ENCODE measurements around the gene TBC1D16. TPM values are rescaled to one million over a fixed set of nuclear protein-coding genes. Genes with fewer than 3 reads are reported as not detected.
A peak's percentile ranks its signal among the peaks of the same experiment; 100 is the strongest.

TBC1D16 gene
- total RNA-seq, 1 experiment from 2014 or later = 35.9 TPM

- TF ChIP-seq CTCF (IDR thresholded peaks at IDR 0.05; ENCODE audit: unreplicated experiment) = no peak
- intact Hi-C loops (cut with micrococcal nuclease; ENCODE audit: unreplicated experiment) = no loop called here
Observed at GRCh38 chr17:79922798-79923197, 112.9 kb downstream of the TBC1D16 start.

GRCh38 chr17:79922116-79922601, 113.5 kb downstream of the TBC1D16 start:
- TF ChIP-seq CTCF (IDR thresholded peaks at IDR 0.05; ENCODE audit: unreplicated experiment) = no peak
- intact Hi-C loops (cut with micrococcal nuclease; ENCODE audit: unreplicated experiment) = no loop called here
- H3K27me3 Mint-ChIP-seq (ENCODE audit: unreplicated experiment) = no peaks in the 10 kb centered on the region
- H3K4me1 Mint-ChIP-seq (ENCODE audit: low read depth, unreplicated experiment) = peaks cover 44% of the 10 kb centered on the region
- no peaks in the 10 kb centered on the region for H3K9me3 Mint-ChIP-seq (ENCODE audit: low read depth, unreplicated experiment)
- DNase-seq = no peak
- H3K36me3 Mint-ChIP-seq (ENCODE audit: insufficient read depth, unreplicated experiment) = peaks cover 19% of the 10 kb centered on the region
- H3K4me3 Mint-ChIP-seq (ENCODE audit: low read depth, unreplicated experiment) = no peak overlapping the region
- CTCF ChIA-PET = no interaction called here
- H3K27ac Mint-ChIP-seq (ENCODE audit: unreplicated experiment) = no peak overlapping the region
- no TSS peak for BruUV-seq (replicated peaks)

More at GRCh38 chr17:79922798-79923197, 112.9 kb downstream of the TBC1D16 start:
- no peak for DNase-seq
- H3K4me3 Mint-ChIP-seq (ENCODE audit: low read depth, unreplicated experiment) = no peak overlapping the region
- H3K9me3 Mint-ChIP-seq (ENCODE audit: low read depth, unreplicated experiment) = no peaks in the 10 kb centered on the region
- BruUV-seq (replicated peaks) = no TSS peak
- peaks cover 39% of the 10 kb centered on the region for H3K4me1 Mint-ChIP-seq (ENCODE audit: low read depth, unreplicated experiment)
- CTCF ChIA-PET = no interaction called here
- peaks cover under 1% of the 10 kb centered on the region for H3K27me3 Mint-ChIP-seq (ENCODE audit: unreplicated experiment)
- peaks cover 19% of the 10 kb centered on the region for H3K36me3 Mint-ChIP-seq (ENCODE audit: insufficient read depth, unreplicated experiment)
- no peak overlapping the region for H3K27ac Mint-ChIP-seq (ENCODE audit: unreplicated experiment)

DNA sequence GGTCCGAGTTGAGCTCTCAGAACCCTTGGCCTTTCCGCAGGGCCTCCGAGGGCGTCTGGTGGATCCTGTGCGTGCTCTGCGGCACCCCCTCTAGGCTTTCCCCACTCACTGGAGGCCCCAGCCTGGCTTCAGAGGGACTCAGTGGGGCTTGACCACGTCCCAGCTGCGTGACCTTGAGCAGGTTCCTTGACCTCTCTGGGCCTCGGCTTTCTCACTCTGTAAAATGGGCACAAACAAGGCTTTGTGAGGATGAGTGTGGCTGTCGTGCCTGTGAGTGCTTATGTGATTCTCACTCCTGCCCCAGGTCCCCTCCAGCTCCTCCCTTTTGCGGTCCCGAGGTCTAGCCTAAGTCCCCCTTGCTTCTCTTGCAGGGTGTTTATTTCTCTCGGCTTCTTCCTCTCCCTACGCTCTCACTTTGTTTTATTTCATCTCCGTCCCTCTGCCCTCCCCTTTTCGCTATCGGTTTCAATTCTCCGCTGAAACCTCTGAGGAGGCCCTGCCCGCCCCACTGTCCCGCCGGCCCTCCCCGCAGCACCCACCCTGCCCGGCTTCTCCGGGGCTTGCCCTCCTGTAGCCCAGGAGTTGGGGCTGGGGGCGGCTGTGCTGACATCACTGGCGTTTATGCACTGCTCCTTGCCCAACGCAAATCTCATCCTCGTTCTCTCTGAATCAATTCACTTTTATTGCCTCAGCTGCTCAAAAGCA, 114.1 kb downstream of the TBC1D16 start:
- DNase-seq = no peak
- intact Hi-C loops (cut with micrococcal nuclease; ENCODE audit: unreplicated experiment) = no loop called here
- BruUV-seq (replicated peaks) = TSS peak; percentile 11
- TF ChIP-seq CTCF (IDR thresholded peaks at IDR 0.05; ENCODE audit: unreplicated experiment) = no peak
- H3K4me1 Mint-ChIP-seq (ENCODE audit: low read depth, unreplicated experiment) = peaks cover 47% of the 10 kb centered on the region
- no peak overlapping the region for H3K4me3 Mint-ChIP-seq (ENCODE audit: low read depth, unreplicated experiment)
- no peaks in the 10 kb centered on the region for H3K27me3 Mint-ChIP-seq (ENCODE audit: unreplicated experiment)
- no peaks in the 10 kb centered on the region for H3K9me3 Mint-ChIP-seq (ENCODE audit: low read depth, unreplicated experiment)
- CTCF ChIA-PET = no interaction called here
- H3K36me3 Mint-ChIP-seq (ENCODE audit: insufficient read depth, unreplicated experiment) = peaks cover 16% of the 10 kb centered on the region
- H3K27ac Mint-ChIP-seq (ENCODE audit: unreplicated experiment) = no peak overlapping the region

DNA sequence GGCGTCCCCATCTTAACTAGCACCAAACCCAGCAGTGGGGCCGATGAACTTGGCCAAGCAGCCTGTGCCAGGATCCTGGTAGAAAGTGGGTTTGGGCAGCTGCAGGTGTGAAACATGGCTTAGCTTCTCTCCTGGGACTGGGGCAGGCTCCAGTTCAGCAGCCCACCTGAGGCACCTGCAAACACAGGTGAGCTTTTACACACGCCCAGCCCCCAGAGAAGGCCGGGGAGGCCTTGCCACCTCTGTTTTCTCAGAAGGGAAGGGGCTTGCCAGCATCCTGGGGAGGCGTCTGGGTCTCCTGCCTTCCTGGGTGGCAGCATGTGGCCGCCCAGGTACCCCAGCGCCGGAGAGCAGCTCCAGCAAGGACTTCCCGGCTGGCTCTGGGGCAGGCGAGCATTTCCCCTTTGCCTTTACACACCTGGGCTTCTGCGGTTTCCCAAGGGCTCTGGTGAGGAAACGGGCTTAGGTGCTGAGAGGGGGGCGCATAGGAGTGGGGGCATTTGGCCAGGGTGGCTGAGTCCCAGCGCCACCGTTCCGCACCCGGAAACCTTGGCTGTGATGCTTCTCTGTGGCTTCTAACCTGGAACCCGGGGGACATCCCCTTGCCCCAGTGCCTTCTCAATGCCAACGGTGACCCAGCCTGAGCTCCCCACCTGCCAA, 114.8 kb downstream of the TBC1D16 start:
- Mint-ChIP-seq H3K9me3 (ENCODE audit: low read depth, unreplicated experiment) (no peaks in the 10 kb centered on the region), H3K36me3 (ENCODE audit: insufficient read depth, unreplicated experiment) (peaks cover 10% of the 10 kb centered on the region), H3K4me3 (ENCODE audit: low read depth, unreplicated experiment) (no peak overlapping the region), H3K4me1 (ENCODE audit: low read depth, unreplicated experiment) (peaks cover 45% of the 10 kb centered on the region), H3K27me3 (ENCODE audit: unreplicated experiment) (no peaks in the 10 kb centered on the region), H3K27ac (ENCODE audit: unreplicated experiment) (no peak overlapping the region)
- intact Hi-C loops (cut with micrococcal nuclease; ENCODE audit: unreplicated experiment) = no loop called here
- CTCF ChIA-PET = interaction anchor here (1.3 kb wide), 1 partner anchor 69 kb away, joined by 3 read pairs; no protein-coding TSS in a partner anchor
- TF ChIP-seq CTCF (IDR thresholded peaks at IDR 0.05; ENCODE audit: unreplicated experiment) = no peak
- DNase-seq = no peak
- no TSS peak for BruUV-seq (replicated peaks)
